ENCODE measurements around the gene PDE3B.

DNA sequence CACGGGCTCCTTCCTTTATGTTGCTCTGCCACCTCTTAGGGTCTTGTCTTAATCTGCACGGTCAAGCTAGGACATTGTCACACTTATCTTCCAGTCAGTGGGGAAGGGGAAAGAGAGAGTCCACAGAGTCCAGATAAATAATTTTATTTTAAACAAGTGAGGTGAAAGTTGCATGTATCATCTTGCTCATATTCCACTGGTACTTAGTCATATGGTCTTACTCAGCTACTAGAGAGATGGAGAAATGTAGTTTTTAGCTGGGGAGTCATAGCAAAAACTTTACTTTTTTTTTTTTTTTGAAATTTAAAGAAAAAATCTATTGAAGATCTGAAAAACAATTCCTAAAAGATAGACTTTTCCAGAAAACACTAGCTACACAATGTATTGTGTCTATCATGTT, 29.0 kb downstream of the PDE3B start:
- TF ChIP-seq, protein P1, sequence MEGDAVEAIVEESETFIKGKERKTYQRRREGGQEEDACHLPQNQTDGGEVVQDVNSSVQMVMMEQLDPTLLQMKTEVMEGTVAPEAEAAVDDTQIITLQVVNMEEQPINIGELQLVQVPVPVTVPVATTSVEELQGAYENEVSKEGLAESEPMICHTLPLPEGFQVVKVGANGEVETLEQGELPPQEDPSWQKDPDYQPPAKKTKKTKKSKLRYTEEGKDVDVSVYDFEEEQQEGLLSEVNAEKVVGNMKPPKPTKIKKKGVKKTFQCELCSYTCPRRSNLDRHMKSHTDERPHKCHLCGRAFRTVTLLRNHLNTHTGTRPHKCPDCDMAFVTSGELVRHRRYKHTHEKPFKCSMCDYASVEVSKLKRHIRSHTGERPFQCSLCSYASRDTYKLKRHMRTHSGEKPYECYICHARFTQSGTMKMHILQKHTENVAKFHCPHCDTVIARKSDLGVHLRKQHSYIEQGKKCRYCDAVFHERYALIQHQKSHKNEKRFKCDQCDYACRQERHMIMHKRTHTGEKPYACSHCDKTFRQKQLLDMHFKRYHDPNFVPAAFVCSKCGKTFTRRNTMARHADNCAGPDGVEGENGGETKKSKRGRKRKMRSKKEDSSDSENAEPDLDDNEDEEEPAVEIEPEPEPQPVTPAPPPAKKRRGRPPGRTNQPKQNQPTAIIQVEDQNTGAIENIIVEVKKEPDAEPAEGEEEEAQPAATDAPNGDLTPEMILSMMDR (optimal IDR thresholded peaks at IDR 0.05 in 1 of 3, IDR thresholded peaks at IDR 0.05 in 1 of 3, conservative IDR thresholded peaks at IDR 0.05 in 1 of 3; ENCODE audit: extremely low read depth in 1 of 3, insufficient read depth in 2 of 3, low read length in 3 of 3): no peak
- no peak for TF ChIP-seq EZH2 (IDR thresholded peaks at IDR 0.05; ENCODE audit: low read length)

All from keratinocyte (primary cell).